Endothelial cell of umbilical vein (primary cell): ENCODE results near the gene DUSP15. TPM values are rescaled to one million over a fixed set of nuclear protein-coding genes. Genes with fewer than 3 reads are reported as not detected.

Experiments used
- BruUV-seq: library from RNA; stranded (reverse); fragments of 400-500 nt; replicated peaks from 2 replicates; lab custom pipeline; 2021; lab: Mats Ljungman, UMichigan
- CTCF ChIA-PET: fragments of 300-600, 350-600 bp; sonication (Branson Sonifier 250); formaldehyde crosslinking; loops from one replicate; lab custom pipeline; 2021; ENCODE audit warnings: antibody characterized with exemption, inconsistent platforms; lab: Charles Lee
- POLR2A ChIA-PET: fragments of 300-600, 350-600 bp; sonication (Branson Sonifier 250); formaldehyde crosslinking; loops from one replicate; lab custom pipeline; 2021; ENCODE audit warnings: antibody characterized with exemption, inconsistent platforms; lab: Charles Lee
- DNase-seq: peaks from one replicate; pipeline ENCODE4 v3.0.0-alpha.2; 2011; ENCODE audit warnings: low read depth, low spot score
- FAIRE-seq: peaks from 2 replicates; lab custom pipeline; 2011; peaks lifted over from hg19 to GRCh38; lab: Jason Lieb, UNC
- H2AFZ ChIP-seq: 2 replicates; pipeline ENCODE4 v1.6.0; 2012; ENCODE audit warnings: low read depth, low read length, control low read depth, inconsistent platforms
- H3K27ac ChIP-seq: 2 replicates; pipeline ENCODE4 v1.5.1; 2011; ENCODE audit warnings: low read depth, mild to moderate bottlenecking, control low read depth, low read length, moderate library complexity; ENCODE audit not compliant: insufficient read depth
- H3K27me3 ChIP-seq, 2 experiments: 2 replicates each; pipeline versions ENCODE4 v1.6.0 to v1.6.1; 2011; ENCODE audit warnings: low read length in 2 of 2, mixed read lengths in 1 of 2; ENCODE audit not compliant: control insufficient read depth in 2 of 2, insufficient read depth in 2 of 2
- H3K36me3 ChIP-seq, 2 experiments: 2 replicates in 1 of 2; 3 replicates in 1 of 2; pipeline ENCODE4 v1.5.1; 2011; ENCODE audit warnings: low read length in 2 of 2, mild to moderate bottlenecking in 1 of 2, moderate library complexity in 1 of 2; ENCODE audit not compliant: control insufficient read depth in 2 of 2, insufficient read depth in 2 of 2; ENCODE audit errors: extremely low read depth in 1 of 2
- H3K4me1 ChIP-seq: 3 replicates; pipeline ENCODE4 v1.5.1; 2011; ENCODE audit warnings: mild to moderate bottlenecking, low read length; ENCODE audit not compliant: control insufficient read depth, insufficient read depth; ENCODE audit errors: extremely low read depth
- H3K4me2 ChIP-seq: 2 replicates; pipeline ENCODE4 v1.6.1; 2011; ENCODE audit warnings: low read length, control low read depth, mixed read lengths; ENCODE audit not compliant: insufficient read depth
- H3K4me3 ChIP-seq, 3 experiments: fragments of 200-600 bp in 1 of 3; sonication (generic), shearing (Covaris generic) in 1 of 3; replicated peaks in 1 of 3; 2 replicates each; pipeline ENCODE4 v1.5.1; 2011 to 2016; ENCODE audit warnings: control low read depth in 3 of 3, low read length in 3 of 3, mild to moderate bottlenecking in 2 of 3, inconsistent platforms in 1 of 3, low read depth in 1 of 3, moderate library complexity in 1 of 3; ENCODE audit not compliant: insufficient read depth in 1 of 3
- H3K79me2 ChIP-seq: 2 replicates; pipeline ENCODE4 v1.6.0; 2012; ENCODE audit warnings: low read length, inconsistent platforms; ENCODE audit not compliant: control insufficient read depth, insufficient read depth
- H3K9ac ChIP-seq: replicated peaks from 2 replicates; pipeline ENCODE3; 2011; ENCODE audit warnings: low read length, control low read depth; ENCODE audit not compliant: insufficient read depth; ENCODE audit errors: extremely low read depth
- H3K9me1 ChIP-seq: replicated peaks from 3 replicates; pipeline ENCODE4 v1.6.0; 2011; ENCODE audit warnings: mild to moderate bottlenecking, low read length; ENCODE audit not compliant: control insufficient read depth, insufficient read depth; ENCODE audit errors: extremely low read depth
- H3K9me3 ChIP-seq: replicated peaks from 2 replicates; pipeline ENCODE4 v1.5.1; 2012; ENCODE audit warnings: low read length, inconsistent platforms; ENCODE audit not compliant: control insufficient read depth, insufficient read depth
- H4K20me1 ChIP-seq: replicated peaks from 2 replicates; pipeline ENCODE3; 2011; ENCODE audit warnings: mild to moderate bottlenecking, low read length; ENCODE audit not compliant: control insufficient read depth, insufficient read depth; ENCODE audit errors: extremely low read depth
- EZH2 ChIP-seq: IDR thresholded peaks from 2 replicates; pipeline ENCODE4 v1.6.1; 2012; ENCODE audit warnings: borderline replicate concordance, low read depth, mild to moderate bottlenecking, moderate library complexity, low read length, inconsistent platforms; ENCODE audit not compliant: severe bottlenecking
- GATA2 ChIP-seq: IDR thresholded peaks from 2 replicates; pipeline ENCODE4 v1.7.0; 2011; ENCODE audit warnings: low read depth, mild to moderate bottlenecking, moderate library complexity, mixed read lengths, low read length; ENCODE audit not compliant: insufficient read length, insufficient read depth
- MYC ChIP-seq: IDR thresholded peaks from one replicate; pipeline ENCODE4 v1.6.1; 2011; ENCODE audit warnings: mild to moderate bottlenecking, low read depth, low read length
- dilution Hi-C: fragments of 300-500 bp; cut with MboI; formaldehyde crosslinking; loops from one replicate; pipeline ENCODE4 v1.15.0; 2019; ENCODE audit warnings: low sequenced_read_pairs; ENCODE audit not compliant: extremely low pct_ligation_motif_present
- intact Hi-C: fragments of 100-400 bp; cut with micrococcal nuclease; formaldehyde crosslinking; loops from one replicate; pipeline ENCODE4 v1.10.0; 2022
- polyA plus RNA-seq, 4 experiments: library from polyadenylated mRNA; depleted of rRNA in 3 of 4; stranded (reverse) in 3 of 4; unstranded in 1 of 4; fragments of >200 nt; gene quantifications; 2 replicates each; pipeline versions ENCODE4 v1.2.1 to v1.2.3, GENCODE V29; 2011 to 2012; ENCODE audit warnings: missing spikeins in 1 of 4
- total RNA-seq: library from RNA; stranded (reverse); gene quantifications from 2 replicates; pipeline ENCODE4 v1.2.3, GENCODE V29; 2021
- TF ChIP-seq, protein P1 (sequence below): IDR thresholded peaks from 2 replicates; pipeline ENCODE4 v1.6.1; 2011; ENCODE audit not compliant: insufficient read depth, insufficient read length
- TF ChIP-seq, protein P2 (sequence below), 2 donors: IDR thresholded peaks; 1 replicate in 1 of 2; 2 replicates in 1 of 2; pipeline ENCODE4 v1.5.1; 2011; ENCODE audit warnings: low read length in 2 of 2, mild to moderate bottlenecking in 2 of 2, moderate library complexity in 2 of 2, control low read depth in 1 of 2, inconsistent platforms in 1 of 2, low read depth in 1 of 2; ENCODE audit not compliant: insufficient read depth in 1 of 2; ENCODE audit errors: extremely low read depth in 1 of 2

DUSP15 gene
- total and polyA plus RNA-seq, 2 donors (not counting 3 experiments of a cell fraction or from before 2014, with no cell fraction given): 0.33 TPM; not detected in 1

DNA sequence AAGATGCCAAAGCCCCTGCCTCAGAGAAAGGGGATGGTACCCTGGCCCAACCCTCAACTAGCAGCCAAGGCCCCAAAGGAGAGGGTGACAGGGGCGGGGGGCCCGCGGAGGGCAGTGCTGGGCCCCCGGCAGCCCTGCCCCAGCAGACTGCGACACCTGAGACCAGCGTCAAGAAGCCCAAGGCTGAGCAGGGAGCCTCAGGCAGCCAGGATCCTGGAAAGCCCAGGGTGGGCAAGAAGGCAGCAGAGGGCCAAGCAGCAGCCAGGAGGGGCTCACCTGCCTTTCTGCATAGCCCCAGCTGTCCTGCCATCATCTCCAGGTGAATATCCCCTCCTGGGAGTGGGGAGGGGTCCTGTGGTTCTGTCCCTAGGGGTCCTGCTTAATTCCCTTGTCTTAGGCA lies 50.1 kb downstream of the DUSP15 start:
- Histone ChIP-seq H3K79me2 (no peaks in the 10 kb centered on the region), H4K20me1 (no peaks in the 10 kb centered on the region), H3K9ac (no peak overlapping the region), H3K36me3 (no peaks in the 10 kb centered on the region), H3K9me1 (no peaks in the 10 kb centered on the region), H3K4me1 (peaks cover 22% of the 10 kb centered on the region), H3K4me2 (no peak overlapping the region), H2AFZ (no peak overlapping the region), H3K4me3 (no peak overlapping the region), H3K27me3 (no peaks in the 10 kb centered on the region), H3K9me3 (no peaks in the 10 kb centered on the region), H3K27ac (no peak overlapping the region)
- BruUV-seq: no TSS peak
- intact Hi-C loops: no loop called here
- TF ChIP-seq, protein P1, sequence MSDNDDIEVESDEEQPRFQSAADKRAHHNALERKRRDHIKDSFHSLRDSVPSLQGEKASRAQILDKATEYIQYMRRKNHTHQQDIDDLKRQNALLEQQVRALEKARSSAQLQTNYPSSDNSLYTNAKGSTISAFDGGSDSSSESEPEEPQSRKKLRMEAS: no peak
- TF ChIP-seq GATA2 (no peak), MYC (no peak), EZH2 (no peak)
- TF ChIP-seq, protein P2, sequence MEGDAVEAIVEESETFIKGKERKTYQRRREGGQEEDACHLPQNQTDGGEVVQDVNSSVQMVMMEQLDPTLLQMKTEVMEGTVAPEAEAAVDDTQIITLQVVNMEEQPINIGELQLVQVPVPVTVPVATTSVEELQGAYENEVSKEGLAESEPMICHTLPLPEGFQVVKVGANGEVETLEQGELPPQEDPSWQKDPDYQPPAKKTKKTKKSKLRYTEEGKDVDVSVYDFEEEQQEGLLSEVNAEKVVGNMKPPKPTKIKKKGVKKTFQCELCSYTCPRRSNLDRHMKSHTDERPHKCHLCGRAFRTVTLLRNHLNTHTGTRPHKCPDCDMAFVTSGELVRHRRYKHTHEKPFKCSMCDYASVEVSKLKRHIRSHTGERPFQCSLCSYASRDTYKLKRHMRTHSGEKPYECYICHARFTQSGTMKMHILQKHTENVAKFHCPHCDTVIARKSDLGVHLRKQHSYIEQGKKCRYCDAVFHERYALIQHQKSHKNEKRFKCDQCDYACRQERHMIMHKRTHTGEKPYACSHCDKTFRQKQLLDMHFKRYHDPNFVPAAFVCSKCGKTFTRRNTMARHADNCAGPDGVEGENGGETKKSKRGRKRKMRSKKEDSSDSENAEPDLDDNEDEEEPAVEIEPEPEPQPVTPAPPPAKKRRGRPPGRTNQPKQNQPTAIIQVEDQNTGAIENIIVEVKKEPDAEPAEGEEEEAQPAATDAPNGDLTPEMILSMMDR (IDR thresholded peaks at IDR 0.05; ENCODE audit: extremely low read depth in 1 of 2, insufficient read depth in 1 of 2, low read depth in 1 of 2, low read length in 2 of 2): no peak
- FAIRE-seq (no peak), DNase-seq (no peak)
- dilution Hi-C loops: no loop called here
- ChIA-PET POLR2A (no interaction called here), CTCF (interaction anchor here (25.3 kb wide), 1 partner anchor 30 kb away, joined by 619 read pairs; the partner anchor contains the start of gene FOXS1)
